Neural cell (in vitro differentiated cells): ENCODE measurements around the gene DENND4A.

ENCODE experiments used
- EZH2 ChIP-seq: fragments of 200-600, 300-800 bp; shearing (Covaris generic), sonication (generic); IDR thresholded peaks from 2 replicates; pipeline ENCODE4 v1.6.1; 2014; ENCODE audit warnings: antibody characterized with exemption, low read length, borderline replicate concordance, mild to moderate bottlenecking; ENCODE audit not compliant: insufficient read depth, poor library complexity, severe bottlenecking
- TAF1 ChIP-seq: IDR thresholded peaks from 2 replicates; pipeline ENCODE4 v1.6.1; 2012; ENCODE audit warnings: low read depth
- TF ChIP-seq, protein P1 (sequence below): fragments of 450-650 bp; IDR thresholded peaks from 2 replicates; pipeline ENCODE4 v1.5.1; 2014; ENCODE audit warnings: antibody characterized with exemption, mild to moderate bottlenecking, moderate library complexity; ENCODE audit not compliant: poor library complexity, severe bottlenecking

DNA sequence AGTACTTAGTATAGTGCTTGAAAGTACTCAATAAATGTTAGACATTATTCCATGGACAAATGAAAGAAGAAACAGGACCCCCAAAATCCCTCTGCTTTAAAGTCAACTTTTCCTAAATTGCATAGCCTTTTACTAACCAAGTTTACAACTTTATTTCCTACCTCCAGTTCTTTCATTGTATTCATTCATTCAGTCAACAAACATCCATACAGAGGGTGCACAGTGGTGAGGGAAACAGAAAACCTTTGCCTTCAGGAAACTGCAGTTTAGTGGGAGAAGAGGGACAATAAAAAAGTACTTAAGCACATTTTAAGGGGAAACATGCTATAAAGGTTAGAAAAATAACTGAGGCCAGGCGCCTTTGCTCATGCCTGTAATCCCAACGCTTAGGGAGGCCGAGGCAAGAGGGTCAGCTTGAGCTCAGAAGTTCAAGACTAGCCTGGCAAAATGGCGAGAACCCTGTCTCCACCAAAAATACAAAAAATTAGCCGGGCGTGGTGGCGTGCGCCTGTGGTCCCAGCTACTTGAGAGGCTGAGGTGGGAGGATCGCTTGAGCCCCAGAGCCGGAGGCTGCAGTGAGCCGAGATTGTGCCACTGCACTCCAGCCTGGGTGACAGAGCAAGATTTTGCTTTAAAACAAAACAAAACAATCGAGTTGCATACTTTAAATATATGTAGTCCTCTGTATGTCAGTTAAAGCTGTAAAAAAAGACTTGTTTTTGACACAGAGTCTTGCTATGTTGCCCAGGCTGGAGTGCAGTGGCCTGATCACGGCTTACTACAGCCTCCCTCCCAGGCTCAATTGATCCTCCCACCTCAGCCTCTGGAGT lies 1.1 kb upstream of the DENND4A start:
- TF ChIP-seq EZH2 (no peak), TAF1 (no peak)
- TF ChIP-seq, protein P1, sequence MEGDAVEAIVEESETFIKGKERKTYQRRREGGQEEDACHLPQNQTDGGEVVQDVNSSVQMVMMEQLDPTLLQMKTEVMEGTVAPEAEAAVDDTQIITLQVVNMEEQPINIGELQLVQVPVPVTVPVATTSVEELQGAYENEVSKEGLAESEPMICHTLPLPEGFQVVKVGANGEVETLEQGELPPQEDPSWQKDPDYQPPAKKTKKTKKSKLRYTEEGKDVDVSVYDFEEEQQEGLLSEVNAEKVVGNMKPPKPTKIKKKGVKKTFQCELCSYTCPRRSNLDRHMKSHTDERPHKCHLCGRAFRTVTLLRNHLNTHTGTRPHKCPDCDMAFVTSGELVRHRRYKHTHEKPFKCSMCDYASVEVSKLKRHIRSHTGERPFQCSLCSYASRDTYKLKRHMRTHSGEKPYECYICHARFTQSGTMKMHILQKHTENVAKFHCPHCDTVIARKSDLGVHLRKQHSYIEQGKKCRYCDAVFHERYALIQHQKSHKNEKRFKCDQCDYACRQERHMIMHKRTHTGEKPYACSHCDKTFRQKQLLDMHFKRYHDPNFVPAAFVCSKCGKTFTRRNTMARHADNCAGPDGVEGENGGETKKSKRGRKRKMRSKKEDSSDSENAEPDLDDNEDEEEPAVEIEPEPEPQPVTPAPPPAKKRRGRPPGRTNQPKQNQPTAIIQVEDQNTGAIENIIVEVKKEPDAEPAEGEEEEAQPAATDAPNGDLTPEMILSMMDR = no peak
